ENCODE data around the gene STAT4. TPM values are rescaled to one million over a fixed set of nuclear protein-coding genes. Genes with fewer than 3 reads are reported as not detected.

The STAT4 gene
- total and polyA plus RNA-seq, 2 donors from 2014 or later, result 1.2 to 8.5 TPM

GRCh38 chr2:191078165-191078867, 72.5 kb downstream of the STAT4 start:
- TF ChIP-seq, protein P1, sequence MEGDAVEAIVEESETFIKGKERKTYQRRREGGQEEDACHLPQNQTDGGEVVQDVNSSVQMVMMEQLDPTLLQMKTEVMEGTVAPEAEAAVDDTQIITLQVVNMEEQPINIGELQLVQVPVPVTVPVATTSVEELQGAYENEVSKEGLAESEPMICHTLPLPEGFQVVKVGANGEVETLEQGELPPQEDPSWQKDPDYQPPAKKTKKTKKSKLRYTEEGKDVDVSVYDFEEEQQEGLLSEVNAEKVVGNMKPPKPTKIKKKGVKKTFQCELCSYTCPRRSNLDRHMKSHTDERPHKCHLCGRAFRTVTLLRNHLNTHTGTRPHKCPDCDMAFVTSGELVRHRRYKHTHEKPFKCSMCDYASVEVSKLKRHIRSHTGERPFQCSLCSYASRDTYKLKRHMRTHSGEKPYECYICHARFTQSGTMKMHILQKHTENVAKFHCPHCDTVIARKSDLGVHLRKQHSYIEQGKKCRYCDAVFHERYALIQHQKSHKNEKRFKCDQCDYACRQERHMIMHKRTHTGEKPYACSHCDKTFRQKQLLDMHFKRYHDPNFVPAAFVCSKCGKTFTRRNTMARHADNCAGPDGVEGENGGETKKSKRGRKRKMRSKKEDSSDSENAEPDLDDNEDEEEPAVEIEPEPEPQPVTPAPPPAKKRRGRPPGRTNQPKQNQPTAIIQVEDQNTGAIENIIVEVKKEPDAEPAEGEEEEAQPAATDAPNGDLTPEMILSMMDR (IDR thresholded peaks at IDR 0.05; ENCODE audit: borderline replicate concordance, extremely low read depth, insufficient read depth), result no peak
- FAIRE-seq (no peak), DNase-seq (no peak)
- no peaks in the 10 kb centered on the region for H3K27me3 ChIP-seq (ENCODE audit: control insufficient read depth, insufficient read depth, low read length)
- no peak overlapping the region for H3K27ac ChIP-seq (ENCODE audit: low read depth in 2 of 2, low read length in 2 of 2)
- intact Hi-C loops (cut with DNase I), result no loop called here
- H3K4me1 ChIP-seq (ENCODE audit: control insufficient read depth in 2 of 3, insufficient read depth in 2 of 3, low read depth in 1 of 3, low read length in 3 of 3), result no peaks in the 10 kb centered on the region
- H3K9me3 ChIP-seq (ENCODE audit: control insufficient read depth in 2 of 3, insufficient read depth in 1 of 3, low read length in 3 of 3), result no peaks in the 10 kb centered on the region
- H3K9ac ChIP-seq (ENCODE audit: low read length in 3 of 3), result no peak overlapping the region
- H3K36me3 ChIP-seq (ENCODE audit: control insufficient read depth in 2 of 3, insufficient read depth in 3 of 3, low read length in 3 of 3), result no peaks in the 10 kb centered on the region
- no peak overlapping the region for H3K4me3 ChIP-seq (ENCODE audit: low read length in 3 of 3)

DNA sequence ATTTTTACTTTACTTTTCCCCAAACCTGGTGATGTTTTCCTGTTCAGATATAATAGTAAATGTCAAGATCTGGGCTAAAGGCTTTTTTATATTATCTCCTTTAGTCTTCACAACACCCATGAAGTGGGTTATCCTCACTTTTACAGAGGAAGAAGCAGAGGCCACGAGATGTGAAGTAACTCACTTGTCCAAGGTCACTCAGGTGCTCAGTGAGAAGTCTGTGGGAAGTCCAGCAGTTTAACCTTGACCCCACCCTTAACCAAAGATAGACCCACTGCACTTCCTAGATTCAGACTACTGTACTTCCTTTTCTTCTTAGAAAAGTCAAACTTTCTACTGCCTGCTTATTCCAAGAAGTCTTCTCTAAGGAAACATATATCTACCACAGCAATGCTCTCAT, 80.5 kb downstream of the STAT4 start:
- Histone ChIP-seq H3K4me1 (ENCODE audit: control insufficient read depth in 2 of 3, insufficient read depth in 2 of 3, low read depth in 1 of 3, low read length in 3 of 3) (no peaks in the 10 kb centered on the region), H3K4me3 (ENCODE audit: low read length in 3 of 3) (no peak overlapping the region), H3K9ac (ENCODE audit: low read length in 3 of 3) (no peak overlapping the region), H3K36me3 (ENCODE audit: control insufficient read depth in 2 of 3, insufficient read depth in 3 of 3, low read length in 3 of 3) (no peaks in the 10 kb centered on the region), H3K27me3 (ENCODE audit: control insufficient read depth, insufficient read depth, low read length) (no peaks in the 10 kb centered on the region), H3K9me3 (ENCODE audit: control insufficient read depth in 2 of 3, insufficient read depth in 1 of 3, low read length in 3 of 3) (no peaks in the 10 kb centered on the region), H3K27ac (ENCODE audit: low read depth in 2 of 2, low read length in 2 of 2) (no peak overlapping the region)
- TF ChIP-seq, protein P1 (IDR thresholded peaks at IDR 0.05; ENCODE audit: borderline replicate concordance, extremely low read depth, insufficient read depth), result no peak
- DNase-seq (no peak), FAIRE-seq (no peak)
- intact Hi-C loops (cut with DNase I), result no loop called here

DNA sequence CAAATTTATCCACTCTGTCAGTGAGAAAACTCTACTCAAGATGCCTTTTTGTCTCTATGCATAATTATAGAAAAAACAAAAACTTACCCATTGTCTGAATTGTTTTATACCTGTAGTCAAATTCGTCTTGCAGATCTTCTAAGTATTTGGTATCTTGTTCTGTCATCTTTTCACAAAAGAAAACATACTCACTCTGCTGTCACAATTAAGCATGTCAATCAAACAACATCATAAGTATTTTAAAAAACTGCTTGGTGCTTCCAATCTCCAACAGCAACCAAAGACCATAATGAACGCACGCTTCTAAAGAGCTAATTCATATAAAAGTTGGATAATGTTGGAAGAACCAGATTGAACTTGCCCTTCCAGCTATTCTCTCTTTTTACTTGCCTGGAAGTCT, 81.2 kb downstream of the STAT4 start:
- no peak overlapping the region for H3K9ac ChIP-seq (ENCODE audit: low read length in 3 of 3)
- FAIRE-seq, result no peak
- H3K4me1 ChIP-seq (ENCODE audit: control insufficient read depth in 2 of 3, insufficient read depth in 2 of 3, low read depth in 1 of 3, low read length in 3 of 3), result no peaks in the 10 kb centered on the region
- no peak overlapping the region for H3K4me3 ChIP-seq (ENCODE audit: low read length in 3 of 3)
- no peak for DNase-seq
- no peaks in the 10 kb centered on the region for H3K36me3 ChIP-seq (ENCODE audit: control insufficient read depth in 2 of 3, insufficient read depth in 3 of 3, low read length in 3 of 3)
- no peaks in the 10 kb centered on the region for H3K9me3 ChIP-seq (ENCODE audit: control insufficient read depth in 2 of 3, insufficient read depth in 1 of 3, low read length in 3 of 3)
- no peaks in the 10 kb centered on the region for H3K27me3 ChIP-seq (ENCODE audit: control insufficient read depth, insufficient read depth, low read length)
- TF ChIP-seq, protein P1 (IDR thresholded peaks at IDR 0.05; ENCODE audit: borderline replicate concordance, extremely low read depth, insufficient read depth), result no peak
- intact Hi-C loops (cut with DNase I), result no loop called here
- no peak overlapping the region for H3K27ac ChIP-seq (ENCODE audit: low read depth in 2 of 2, low read length in 2 of 2)

DNA sequence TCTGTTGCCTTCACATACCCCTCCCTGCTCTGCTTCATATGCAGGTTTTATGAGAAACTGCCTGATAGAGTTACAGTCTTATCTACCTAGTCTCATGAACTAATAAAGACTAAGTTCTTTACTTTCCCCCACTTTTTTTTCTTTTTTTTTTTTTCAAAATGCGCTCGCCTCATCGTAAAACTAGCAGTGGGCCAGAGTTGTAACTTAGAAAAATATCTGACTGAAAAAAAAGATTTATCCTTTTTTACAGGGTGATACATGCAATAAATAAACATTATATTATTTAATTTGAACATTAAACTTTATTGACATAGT, 83.9 kb downstream of the STAT4 start:
- Histone ChIP-seq H3K27ac (ENCODE audit: low read depth in 2 of 2, low read length in 2 of 2) (no peak overlapping the region), H3K27me3 (ENCODE audit: control insufficient read depth, insufficient read depth, low read length) (no peaks in the 10 kb centered on the region)
- FAIRE-seq, result no peak

More for the DNA sequence above, 83.9 kb downstream of the STAT4 start:
- H3K9ac ChIP-seq (ENCODE audit: low read length in 3 of 3), result no peak overlapping the region
- TF ChIP-seq, protein P1 (IDR thresholded peaks at IDR 0.05; ENCODE audit: borderline replicate concordance, extremely low read depth, insufficient read depth), result no peak
- H3K36me3 ChIP-seq (ENCODE audit: control insufficient read depth in 2 of 3, insufficient read depth in 3 of 3, low read length in 3 of 3), result no peaks in the 10 kb centered on the region
- no peaks in the 10 kb centered on the region for H3K4me1 ChIP-seq (ENCODE audit: control insufficient read depth in 2 of 3, insufficient read depth in 2 of 3, low read depth in 1 of 3, low read length in 3 of 3)
- intact Hi-C loops (cut with DNase I), result no loop called here
- no peaks in the 10 kb centered on the region for H3K9me3 ChIP-seq (ENCODE audit: control insufficient read depth in 2 of 3, insufficient read depth in 1 of 3, low read length in 3 of 3)
- H3K4me3 ChIP-seq (ENCODE audit: low read length in 3 of 3), result no peak overlapping the region
- no peak for DNase-seq

Measured in kidney (tissue), 14 donors.